CD4-positive, alpha-beta T cell treated with Interleukin-12 subunit alpha and Interleukin-12 subunit beta, for 1 hour (primary cell): ENCODE measurements around the gene KRT36.

Source experiments
- DNase-seq: peaks from one replicate; pipeline ENCODE4 v3.0.0-alpha.2; 2020

The KRT36 gene

DNA sequence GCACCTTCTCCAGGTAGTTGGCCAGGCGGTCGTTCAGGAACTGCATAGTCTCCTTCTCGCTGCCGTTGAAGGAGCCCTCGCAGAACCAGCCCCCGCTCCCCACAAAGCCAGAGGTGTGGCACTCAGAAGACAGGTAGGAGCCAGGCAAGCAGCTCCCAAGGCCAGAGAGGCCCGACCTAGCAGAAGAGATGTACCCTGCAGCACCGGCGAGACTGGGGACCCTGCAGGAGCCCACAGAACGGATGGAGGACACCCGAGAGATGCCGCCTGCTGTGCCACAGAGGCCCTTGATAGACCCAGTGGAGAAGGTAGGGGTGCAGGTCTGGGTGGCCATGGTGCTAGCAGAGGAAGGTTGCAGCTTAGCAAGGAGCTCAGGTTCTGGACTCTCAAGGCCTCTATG is at the start of gene KRT36:
Gene KRT36, minus strand, starts transcription at position 380 of the 400 bp plus-strand sequence. Its CDS starts 46 bp downstream, at position 334.
- no peak for DNase-seq

DNA sequence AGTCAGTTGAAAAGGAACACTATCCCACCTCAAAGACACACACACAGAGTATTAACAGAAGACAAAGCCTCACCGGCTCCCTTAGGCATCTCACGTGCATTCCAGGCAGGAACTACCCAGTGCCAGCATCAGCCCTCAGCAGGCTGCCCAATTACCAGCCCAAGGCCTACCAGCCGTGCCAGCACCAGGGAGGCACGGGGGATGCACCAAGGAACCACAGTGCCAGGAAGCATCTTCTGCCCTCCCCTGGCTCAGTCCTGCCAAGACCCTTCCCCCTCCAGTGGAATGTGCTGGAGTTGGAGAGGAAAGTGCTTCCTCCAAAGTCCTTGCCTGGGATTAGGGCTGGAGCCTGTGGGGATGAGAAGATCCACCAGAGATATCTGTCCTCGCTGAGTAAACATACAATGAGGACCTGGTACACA is 49.4 kb upstream of the KRT36 start:
- DNase-seq: no peak

DNA sequence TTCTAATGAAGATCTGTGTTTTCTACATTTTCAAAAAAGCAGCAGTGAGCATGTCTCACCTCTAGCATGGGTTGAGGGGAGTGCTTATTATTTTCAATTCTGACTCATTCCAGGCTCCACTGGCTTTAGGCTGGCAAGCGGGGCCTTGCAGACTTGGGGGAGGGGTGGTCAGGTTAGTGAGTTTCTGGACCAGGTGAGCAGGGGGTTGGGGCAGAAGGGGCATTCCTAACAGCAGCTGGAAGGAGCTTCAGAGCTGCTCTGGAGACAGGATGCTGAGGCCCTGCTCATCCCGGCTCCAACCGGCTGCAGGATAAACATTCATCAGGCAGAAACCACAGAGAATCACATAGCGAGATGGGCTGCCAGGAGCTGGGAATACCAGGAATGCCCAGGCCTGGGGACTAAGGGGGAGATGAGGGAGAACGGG is 48.9 kb upstream of the KRT36 start:
- DNase-seq: no peak

- no peak for DNase-seq
Observed at GRCh38 chr17:41537990-41538389, 48.3 kb upstream of the KRT36 start.

DNA sequence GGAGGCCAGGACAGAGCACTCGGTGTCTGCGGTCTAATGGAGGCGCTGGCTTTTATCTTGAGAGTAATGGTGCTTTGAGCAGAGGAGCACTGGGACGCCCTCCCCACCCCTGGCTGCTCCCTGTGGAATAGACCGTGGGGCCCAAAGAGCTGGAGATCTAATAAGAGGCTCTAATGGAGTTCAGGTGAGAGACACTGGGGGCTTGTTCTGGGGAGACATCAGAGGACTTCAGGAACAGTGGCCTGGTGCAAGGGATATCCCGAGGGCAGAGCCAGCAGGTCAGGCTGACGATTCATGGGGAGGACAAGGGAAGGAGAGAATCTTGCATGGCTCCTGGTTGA is 47.9 kb upstream of the KRT36 start:
- DNase-seq: no peak

- no peak for DNase-seq
Observed at GRCh38 chr17:41536741-41537613, 47.3 kb upstream of the KRT36 start.

- DNase-seq: no peak
Observed at GRCh38 chr17:41535764-41536481, 46.2 kb upstream of the KRT36 start.

GRCh38 chr17:41534899-41535546 is 45.3 kb upstream of the KRT36 start:
- no peak for DNase-seq

- DNase-seq: no peak
Observed at GRCh38 chr17:41533613-41534012, 43.9 kb upstream of the KRT36 start.

DNA sequence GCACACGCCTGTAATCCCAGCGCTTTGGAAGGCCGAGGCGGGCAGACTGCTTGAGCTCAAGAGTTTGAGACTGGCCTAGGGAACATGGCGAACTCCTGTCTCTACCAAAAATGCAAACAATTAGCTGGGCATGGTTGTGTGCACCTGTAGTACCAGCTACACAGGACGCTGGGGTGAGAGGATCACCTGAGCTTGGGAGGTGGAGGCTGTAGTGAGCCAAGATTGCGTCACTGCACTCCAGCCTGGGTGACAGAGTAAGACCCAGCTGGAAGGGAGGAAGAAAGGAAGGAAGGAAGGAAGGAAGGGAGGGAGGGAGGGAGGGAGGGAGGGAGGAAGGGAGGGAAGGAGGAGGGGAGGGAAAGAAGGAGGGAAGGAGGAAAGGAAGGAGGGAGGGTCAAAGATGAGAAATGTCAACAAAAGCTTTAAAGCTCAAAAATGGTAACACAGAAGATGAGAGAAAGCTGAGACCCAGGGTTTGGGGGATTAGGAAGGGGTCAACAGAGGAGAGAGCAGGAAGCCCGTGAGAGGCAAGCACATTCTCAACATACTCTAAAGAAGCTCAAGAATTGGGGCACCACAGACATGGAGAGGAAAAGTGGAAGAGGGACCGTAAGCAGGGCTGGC is 43.3 kb upstream of the KRT36 start:
- DNase-seq: no peak

- no peak for DNase-seq
Observed at GRCh38 chr17:41531993-41532392, 42.3 kb upstream of the KRT36 start.

DNA sequence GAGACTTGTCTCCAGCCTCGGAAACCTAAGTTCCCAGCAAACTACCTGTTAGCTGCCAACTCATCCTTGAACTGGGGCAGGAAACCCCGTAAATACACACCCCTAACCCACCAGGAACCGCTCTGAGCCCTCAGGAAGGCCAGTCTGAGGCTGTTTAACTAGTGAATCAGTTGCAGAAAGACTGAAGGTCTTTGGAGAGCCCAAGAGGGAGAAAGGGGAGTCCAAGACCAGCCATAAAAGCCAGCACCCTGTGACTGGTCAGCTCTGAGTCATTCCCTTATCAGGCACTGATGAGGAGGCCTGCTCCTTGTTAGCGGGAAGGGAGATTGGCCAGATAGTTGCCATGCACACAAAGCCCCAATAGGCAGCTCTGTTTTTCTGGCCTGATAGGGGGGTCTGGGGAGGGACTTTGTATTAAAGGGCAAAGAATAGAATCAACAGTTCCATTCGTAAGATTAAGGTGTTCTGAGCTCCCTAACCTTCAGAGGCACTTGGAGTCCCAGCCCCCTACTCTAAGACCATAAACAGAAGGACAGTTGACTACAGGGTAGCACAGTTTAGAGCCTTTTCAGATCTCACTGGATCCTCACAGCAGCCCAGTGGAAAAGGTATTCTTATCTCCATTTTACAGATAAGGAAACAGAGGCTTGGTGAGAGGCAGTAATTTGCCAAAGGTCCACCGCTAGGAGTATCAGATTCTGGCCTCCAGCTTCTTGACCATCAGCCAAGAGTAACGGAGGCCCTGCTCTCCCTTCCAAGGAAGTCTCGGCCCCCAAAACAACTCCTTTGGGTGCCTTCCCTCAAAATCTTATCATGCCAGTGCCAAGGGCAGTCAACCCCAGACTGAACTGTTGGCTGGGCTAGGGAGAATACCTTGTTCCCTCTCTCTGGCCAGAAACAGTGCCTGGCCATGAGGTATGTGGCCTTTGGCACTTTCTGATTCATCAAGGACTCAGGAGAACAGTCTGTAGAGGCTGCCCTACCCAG is 40.6 kb upstream of the KRT36 start:
- no peak for DNase-seq

DNA sequence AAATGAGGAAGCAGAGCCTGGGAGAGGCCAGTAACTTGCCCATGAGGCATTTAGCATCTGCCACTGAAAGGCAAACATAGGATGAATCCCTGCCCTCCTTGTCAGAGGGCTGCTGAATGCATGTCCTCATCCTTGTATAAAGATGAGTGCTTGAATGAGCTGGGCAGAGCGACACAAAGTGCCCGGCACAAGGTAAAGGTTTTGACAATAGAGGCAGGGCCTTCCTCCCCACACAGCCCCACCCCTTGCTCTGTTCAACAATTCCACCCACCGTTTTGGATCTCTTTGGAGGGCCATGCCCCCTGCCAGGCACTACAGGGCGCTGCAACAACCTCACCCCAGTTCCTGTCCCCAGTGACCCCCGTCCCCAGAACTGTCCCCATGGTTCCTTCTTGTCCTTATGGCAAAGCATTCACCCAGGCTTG is 39.8 kb upstream of the KRT36 start:
- DNase-seq: no peak

- no peak for DNase-seq
Observed at GRCh38 chr17:41528959-41529353, 39.2 kb upstream of the KRT36 start.

DNA sequence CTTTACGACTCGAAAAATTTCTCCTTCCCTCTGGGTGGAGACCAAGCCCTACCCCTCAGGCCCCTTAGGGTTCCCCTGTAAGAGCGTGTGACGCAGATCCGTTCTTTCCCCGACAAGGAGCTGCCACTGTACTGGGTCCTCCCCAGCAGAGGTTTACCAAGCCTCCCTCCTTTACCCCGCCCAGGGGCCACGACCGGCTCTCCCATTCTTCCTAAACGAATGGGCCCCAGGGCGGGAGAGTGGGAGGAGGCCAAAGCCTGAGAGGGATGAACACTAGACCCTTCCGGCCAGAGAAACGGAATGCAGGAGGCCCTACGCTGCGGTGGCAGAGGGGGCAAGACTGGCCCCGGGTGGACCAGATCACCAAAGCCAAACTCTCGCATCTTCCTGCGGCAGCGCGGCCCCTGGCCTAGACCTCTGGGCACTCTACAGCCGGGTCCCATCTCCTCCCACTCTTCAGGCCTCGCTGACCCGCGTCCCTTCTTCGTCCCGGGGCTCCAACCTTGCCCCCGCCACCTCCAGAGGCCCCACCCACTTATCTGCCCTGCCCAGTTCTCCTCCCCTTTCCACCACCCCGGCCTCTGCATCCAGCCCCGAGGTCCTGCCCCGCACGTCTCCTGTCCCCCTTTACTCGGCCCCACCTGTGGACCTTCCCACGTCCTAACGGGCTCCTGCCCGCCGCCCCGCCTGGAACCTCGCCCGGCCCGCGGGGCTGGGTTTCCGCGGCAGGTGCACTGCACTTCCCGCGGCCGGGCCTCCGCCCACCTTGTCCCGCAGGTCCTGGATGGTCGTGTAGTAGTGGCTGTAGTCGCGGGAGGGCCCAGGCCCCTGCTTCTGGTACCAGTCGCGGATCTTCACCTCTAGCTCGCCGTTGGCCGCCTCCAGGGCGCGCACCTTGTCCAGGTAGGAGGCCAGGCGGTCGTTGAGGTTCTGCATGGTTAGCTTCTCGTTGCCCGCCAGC is 37.6 kb upstream of the KRT36 start:
- DNase-seq: no peak

DNA sequence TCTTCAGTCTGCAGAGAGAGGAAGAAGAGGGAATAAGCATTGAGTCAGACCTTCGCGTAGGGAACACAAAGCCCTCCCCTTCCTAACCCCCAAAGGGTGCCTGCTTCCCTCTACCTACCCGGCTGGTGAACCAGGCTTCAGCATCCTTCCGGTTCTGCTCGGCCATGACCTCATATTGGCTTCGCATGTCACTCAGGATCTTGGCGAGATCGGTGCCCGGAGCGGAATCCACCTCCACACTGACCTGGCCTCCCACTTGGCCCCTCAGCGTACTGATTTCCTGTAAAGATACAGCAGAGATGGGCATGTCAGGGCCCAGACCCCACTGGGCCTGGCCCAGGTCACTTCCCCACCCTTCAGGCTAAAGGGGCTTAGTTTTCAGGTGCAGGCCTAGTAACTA is 34.6 kb upstream of the KRT36 start:
- DNase-seq: no peak

DNA sequence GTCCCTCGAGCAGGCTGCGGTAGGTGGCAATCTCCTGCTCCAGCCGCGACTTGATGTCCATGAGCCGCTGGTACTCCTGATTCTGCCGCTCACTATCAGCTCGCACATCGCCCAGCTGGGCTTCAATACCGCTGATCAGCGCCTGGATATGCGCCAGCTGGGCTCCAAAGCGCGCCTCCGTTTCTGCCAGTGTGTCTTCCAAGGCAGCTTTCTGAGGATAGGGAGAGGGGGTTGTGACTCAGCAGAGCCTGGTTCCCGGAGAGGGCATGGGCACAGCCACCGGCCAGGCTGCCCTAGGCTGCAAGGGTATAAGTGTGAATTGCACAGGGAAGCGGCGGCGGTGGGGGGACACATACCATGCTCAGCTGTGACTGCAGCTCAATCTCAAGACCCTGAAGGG is 34.1 kb upstream of the KRT36 start:
- no peak for DNase-seq

- no peak for DNase-seq
Observed at GRCh38 chr17:41523225-41523593, 33.5 kb upstream of the KRT36 start.

- DNase-seq: no peak
Observed at GRCh38 chr17:41522301-41523224, 32.9 kb upstream of the KRT36 start.
